Muscle layer of duodenum (tissue), 2 donors: ENCODE measurements around the gene TMIGD3.

Experiments used
- H3K27ac ChIP-seq: one replicate; pipeline ENCODE4 v1.7.0; 2013; ENCODE audit warnings: mild to moderate bottlenecking, low read length
- H3K27me3 ChIP-seq: one replicate; pipeline ENCODE4 v1.7.0; 2013; ENCODE audit warnings: low read depth, mild to moderate bottlenecking, control low read depth, low read length
- H3K36me3 ChIP-seq, 2 donors: one replicate each; pipeline ENCODE4 v1.7.0; 2013; ENCODE audit warnings: low read length in 2 of 2, control low read depth in 1 of 2, mild to moderate bottlenecking in 1 of 2; ENCODE audit not compliant: insufficient read depth in 2 of 2, control insufficient read depth in 1 of 2
- H3K4me1 ChIP-seq, 2 donors: one replicate each; pipeline ENCODE4 v1.7.0; 2013; ENCODE audit warnings: low read length in 2 of 2, mild to moderate bottlenecking in 2 of 2, control low read depth in 1 of 2, moderate library complexity in 1 of 2; ENCODE audit not compliant: insufficient read depth in 2 of 2, control insufficient read depth in 1 of 2
- H3K4me3 ChIP-seq, 2 donors: one replicate each; pipeline ENCODE4 v1.7.0; 2013; ENCODE audit warnings: low read length in 2 of 2, low read depth in 1 of 2, mild to moderate bottlenecking in 1 of 2
- H3K9me3 ChIP-seq, 2 donors: one replicate each; pipeline ENCODE4 v1.7.0; 2013; ENCODE audit warnings: low read length in 2 of 2, control low read depth in 1 of 2, mild to moderate bottlenecking in 1 of 2; ENCODE audit not compliant: control insufficient read depth in 1 of 2
- donor health status: healthy.

TMIGD3 gene

GRCh38 chr1:111517469-111518225, 14.2 kb upstream of the TMIGD3 start:
- Histone ChIP-seq H3K4me1 (peaks cover 7 to 13% of the 10 kb centered on the region in 2 donors), H3K27ac (no peak overlapping the region), H3K4me3 (no peak overlapping the region), H3K27me3 (no peaks in the 10 kb centered on the region), H3K9me3 (no peaks in the 10 kb centered on the region), H3K36me3 (no peaks in the 10 kb centered on the region)

- no peaks in the 10 kb centered on the region for H3K36me3 ChIP-seq
- H3K4me1 ChIP-seq = peaks cover 7 to 22% of the 10 kb centered on the region in 2 donors
- H3K27ac ChIP-seq = peak overlapping the region; percentile 47
- H3K27me3 ChIP-seq = no peaks in the 10 kb centered on the region
- H3K4me3 ChIP-seq = peak overlapping the region; percentile 38 to 57
- H3K9me3 ChIP-seq = no peaks in the 10 kb centered on the region
Observed at GRCh38 chr1:111516005-111516535, 12.6 kb upstream of the TMIGD3 start.

GRCh38 chr1:111515291-111516004, 12.0 kb upstream of the TMIGD3 start:
- Histone ChIP-seq H3K9me3 (no peaks in the 10 kb centered on the region), H3K4me3 (peak overlapping the region; percentile 38 to 57), H3K27ac (no peak overlapping the region), H3K27me3 (no peaks in the 10 kb centered on the region), H3K36me3 (no peaks in the 10 kb centered on the region), H3K4me1 (peaks cover 7 to 29% of the 10 kb centered on the region in 2 donors)

- Histone ChIP-seq H3K27me3 (no peaks in the 10 kb centered on the region), H3K4me1 (peaks cover 10 to 45% of the 10 kb centered on the region in 2 donors), H3K36me3 (no peaks in the 10 kb centered on the region), H3K9me3 (no peaks in the 10 kb centered on the region), H3K4me3 (no peak overlapping the region), H3K27ac (no peak overlapping the region)
Observed at GRCh38 chr1:111513410-111514020, 10.1 kb upstream of the TMIGD3 start.

- no peak overlapping the region for H3K27ac ChIP-seq
- peaks cover 11 to 47% of the 10 kb centered on the region in 2 donors for H3K4me1 ChIP-seq
- H3K27me3 ChIP-seq = no peaks in the 10 kb centered on the region
- no peak overlapping the region for H3K4me3 ChIP-seq
- peaks cover 0 to 2% of the 10 kb centered on the region in 2 donors for H3K36me3 ChIP-seq
- H3K9me3 ChIP-seq = no peaks in the 10 kb centered on the region
Observed at GRCh38 chr1:111512931-111513330, 9.5 kb upstream of the TMIGD3 start.

- Histone ChIP-seq H3K27me3 (no peaks in the 10 kb centered on the region), H3K27ac (no peak overlapping the region), H3K9me3 (no peaks in the 10 kb centered on the region), H3K4me1 (peaks cover 17 to 53% of the 10 kb centered on the region in 2 donors), H3K4me3 (no peak overlapping the region), H3K36me3 (peaks cover 0 to 4% of the 10 kb centered on the region in 2 donors)
Observed at GRCh38 chr1:111512132-111512889, 8.9 kb upstream of the TMIGD3 start.

- Histone ChIP-seq H3K27ac (no peak overlapping the region), H3K27me3 (no peaks in the 10 kb centered on the region), H3K9me3 (no peaks in the 10 kb centered on the region), H3K36me3 (peaks cover 0 to 4% of the 10 kb centered on the region in 2 donors), H3K4me3 (no peak overlapping the region), H3K4me1 (peaks cover 15 to 53% of the 10 kb centered on the region in 2 donors)
Observed at GRCh38 chr1:111511370-111511769, 7.9 kb upstream of the TMIGD3 start.

- H3K4me3 ChIP-seq = no peak overlapping the region
- H3K4me1 ChIP-seq = peaks cover 11 to 51% of the 10 kb centered on the region in 2 donors
- H3K36me3 ChIP-seq = peaks cover 0 to 4% of the 10 kb centered on the region in 2 donors
- H3K27ac ChIP-seq = peak overlapping the region; percentile 10
- no peaks in the 10 kb centered on the region for H3K9me3 ChIP-seq
- no peaks in the 10 kb centered on the region for H3K27me3 ChIP-seq
Observed at GRCh38 chr1:111509997-111510375, 6.6 kb upstream of the TMIGD3 start.

- peaks cover 0 to 4% of the 10 kb centered on the region in 2 donors for H3K36me3 ChIP-seq
- H3K27ac ChIP-seq = peak overlapping the region; percentile 97
- H3K9me3 ChIP-seq = no peaks in the 10 kb centered on the region
- H3K4me1 ChIP-seq = peaks cover 11 to 55% of the 10 kb centered on the region in 2 donors
- peak overlapping the region; percentile 52 to 55 for H3K4me3 ChIP-seq
- no peaks in the 10 kb centered on the region for H3K27me3 ChIP-seq
Observed at GRCh38 chr1:111507411-111508201, 4.2 kb upstream of the TMIGD3 start.

GRCh38 chr1:111506561-111506960, 3.1 kb upstream of the TMIGD3 start:
- no peaks in the 10 kb centered on the region for H3K27me3 ChIP-seq
- no peak overlapping the region for H3K4me3 ChIP-seq
- H3K36me3 ChIP-seq = peaks cover 0 to 4% of the 10 kb centered on the region in 2 donors
- H3K27ac ChIP-seq = peak overlapping the region; percentile 50
- H3K9me3 ChIP-seq = no peaks in the 10 kb centered on the region
- H3K4me1 ChIP-seq = peaks cover 11 to 49% of the 10 kb centered on the region in 2 donors
